ENCODE results near the gene FERMT2. TPM values are rescaled to one million over a fixed set of nuclear protein-coding genes. Genes with fewer than 3 reads are reported as not detected.

Gene FERMT2
- polyA plus RNA-seq, 2 of the 4 experiments (the other 2 are of a cell fraction): 42.9 to 102 TPM

DNA sequence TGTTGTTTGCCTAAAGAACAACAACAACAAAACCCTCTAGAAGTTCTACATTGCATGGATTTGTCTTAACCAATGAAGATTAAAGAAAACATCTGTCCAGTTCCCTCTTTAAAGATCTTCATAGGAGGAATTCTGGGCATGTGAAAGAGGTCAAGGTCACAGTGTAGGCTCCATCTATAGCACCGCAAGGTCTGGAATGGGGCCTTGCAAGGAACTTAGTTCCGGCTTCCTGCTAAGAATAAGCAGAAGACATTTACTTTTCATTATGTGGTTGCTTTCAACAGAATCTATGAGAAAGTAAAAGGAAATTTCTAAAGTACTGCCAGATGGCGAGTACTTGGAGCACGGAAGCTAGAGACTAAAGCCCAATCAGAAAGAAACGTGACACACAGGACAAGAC, 102.2 kb downstream of the FERMT2 start:
- TF ChIP-seq ZC3H11A (IDR thresholded peaks at IDR 0.05): no peak
- no peak for TF ChIP-seq HDAC2 (IDR thresholded peaks at IDR 0.05)
- TF ChIP-seq JUN (IDR thresholded peaks at IDR 0.05): no peak
- TF ChIP-seq, protein P1, sequence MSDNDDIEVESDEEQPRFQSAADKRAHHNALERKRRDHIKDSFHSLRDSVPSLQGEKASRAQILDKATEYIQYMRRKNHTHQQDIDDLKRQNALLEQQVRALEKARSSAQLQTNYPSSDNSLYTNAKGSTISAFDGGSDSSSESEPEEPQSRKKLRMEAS (IDR thresholded peaks at IDR 0.05): no peak
- TF ChIP-seq SMC3 (IDR thresholded peaks at IDR 0.05): no peak
- no peak for TF ChIP-seq CBX2 (IDR thresholded peaks at IDR 0.05; ENCODE audit: borderline replicate concordance, low read depth)
- TF ChIP-seq, protein P2, sequence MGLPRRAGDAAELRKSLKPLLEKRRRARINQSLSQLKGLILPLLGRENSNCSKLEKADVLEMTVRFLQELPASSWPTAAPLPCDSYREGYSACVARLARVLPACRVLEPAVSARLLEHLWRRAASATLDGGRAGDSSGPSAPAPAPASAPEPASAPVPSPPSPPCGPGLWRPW (IDR thresholded peaks at IDR 0.05): no peak
- no peak for TF ChIP-seq MYC (IDR thresholded peaks at IDR 0.05; ENCODE audit: borderline replicate concordance, low read length)
- no peak for TF ChIP-seq FOXS1 (CRISPR knock-in tag; IDR thresholded peaks at IDR 0.05)
- no peak for TF ChIP-seq NFE2L2 (conservative IDR thresholded peaks at IDR 0.05; ENCODE audit: low read length)
- TF ChIP-seq, protein P3, sequence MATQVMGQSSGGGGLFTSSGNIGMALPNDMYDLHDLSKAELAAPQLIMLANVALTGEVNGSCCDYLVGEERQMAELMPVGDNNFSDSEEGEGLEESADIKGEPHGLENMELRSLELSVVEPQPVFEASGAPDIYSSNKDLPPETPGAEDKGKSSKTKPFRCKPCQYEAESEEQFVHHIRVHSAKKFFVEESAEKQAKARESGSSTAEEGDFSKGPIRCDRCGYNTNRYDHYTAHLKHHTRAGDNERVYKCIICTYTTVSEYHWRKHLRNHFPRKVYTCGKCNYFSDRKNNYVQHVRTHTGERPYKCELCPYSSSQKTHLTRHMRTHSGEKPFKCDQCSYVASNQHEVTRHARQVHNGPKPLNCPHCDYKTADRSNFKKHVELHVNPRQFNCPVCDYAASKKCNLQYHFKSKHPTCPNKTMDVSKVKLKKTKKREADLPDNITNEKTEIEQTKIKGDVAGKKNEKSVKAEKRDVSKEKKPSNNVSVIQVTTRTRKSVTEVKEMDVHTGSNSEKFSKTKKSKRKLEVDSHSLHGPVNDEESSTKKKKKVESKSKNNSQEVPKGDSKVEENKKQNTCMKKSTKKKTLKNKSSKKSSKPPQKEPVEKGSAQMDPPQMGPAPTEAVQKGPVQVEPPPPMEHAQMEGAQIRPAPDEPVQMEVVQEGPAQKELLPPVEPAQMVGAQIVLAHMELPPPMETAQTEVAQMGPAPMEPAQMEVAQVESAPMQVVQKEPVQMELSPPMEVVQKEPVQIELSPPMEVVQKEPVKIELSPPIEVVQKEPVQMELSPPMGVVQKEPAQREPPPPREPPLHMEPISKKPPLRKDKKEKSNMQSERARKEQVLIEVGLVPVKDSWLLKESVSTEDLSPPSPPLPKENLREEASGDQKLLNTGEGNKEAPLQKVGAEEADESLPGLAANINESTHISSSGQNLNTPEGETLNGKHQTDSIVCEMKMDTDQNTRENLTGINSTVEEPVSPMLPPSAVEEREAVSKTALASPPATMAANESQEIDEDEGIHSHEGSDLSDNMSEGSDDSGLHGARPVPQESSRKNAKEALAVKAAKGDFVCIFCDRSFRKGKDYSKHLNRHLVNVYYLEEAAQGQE (IDR thresholded peaks at IDR 0.05): no peak
- TF ChIP-seq CBX8 (IDR thresholded peaks at IDR 0.05): no peak
- TF ChIP-seq HEYL (CRISPR knock-in tag; IDR thresholded peaks at IDR 0.05): no peak
- ATAC-seq: no peak
- POLR2A ChIA-PET: no interaction called here
- CTCF ChIA-PET: interaction anchor here (0.7 to 0.8 kb wide), 2 partner anchors 8 to 25 kb away, joined by 3 to 6 read pairs; no protein-coding TSS in a partner anchor
- FAIRE-seq: no peak
- no peak for DNase-seq (ENCODE audit: low read depth in 1 of 2, low spot score in 1 of 2)
- Histone ChIP-seq H3K4me1 (peaks cover 7% of the 10 kb centered on the region; the same call in 2 of the 3 replicates), H3K4me3 (no peak overlapping the region), H3K4me2 (no peak overlapping the region), H3K27ac (no peak overlapping the region), H3K9me3 (no peaks in the 10 kb centered on the region)
- WGBS (ENCODE audit: missing lambda C conversion rate): 97% methylated on average over 5 of the region's 5 CpGs

DNA sequence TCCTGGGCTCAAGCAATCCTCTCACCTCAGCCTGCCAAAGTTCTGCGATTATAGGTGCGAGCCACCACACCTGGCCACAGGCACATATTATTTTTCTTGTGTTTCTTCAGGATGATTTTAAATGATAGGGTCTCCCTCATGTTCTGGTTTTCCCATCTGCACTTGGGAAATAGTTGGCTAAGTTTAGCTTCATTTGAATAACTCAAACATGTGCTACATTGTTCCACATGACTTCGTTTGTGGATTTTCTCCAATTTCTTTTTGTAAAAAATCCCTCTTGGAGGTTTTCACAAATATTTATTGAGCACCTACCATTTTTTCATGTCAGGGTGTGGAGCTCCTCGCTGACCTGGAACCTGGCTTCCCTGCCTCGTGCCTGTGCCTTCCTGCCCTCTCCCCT, 104.3 kb downstream of the FERMT2 start:
- H3K4me2 ChIP-seq: no peak overlapping the region
- POLR2A ChIA-PET: interaction anchor here (1.1 kb wide), 1 partner anchor 21 kb away, joined by 3 read pairs; no protein-coding TSS in a partner anchor
- H3K9me3 ChIP-seq: no peaks in the 10 kb centered on the region

More for the DNA sequence above, 104.3 kb downstream of the FERMT2 start:
- no peak overlapping the region for H3K4me3 ChIP-seq
- DNase-seq (ENCODE audit: low read depth in 1 of 2, low spot score in 1 of 2) (no peak), ATAC-seq (no peak), FAIRE-seq (no peak)
- TF ChIP-seq EHF (CRISPR knock-in tag; IDR thresholded peaks at IDR 0.05): no peak
- no peak for TF ChIP-seq RNF2 (IDR thresholded peaks at IDR 0.05; ENCODE audit: borderline replicate concordance, low read depth)
- no peak for TF ChIP-seq CBX8 (IDR thresholded peaks at IDR 0.05)
- TF ChIP-seq TP53 (CRISPR knock-in tag; IDR thresholded peaks at IDR 0.05): no peak
- TF ChIP-seq GATA3 (IDR thresholded peaks at IDR 0.05; ENCODE audit: borderline replicate concordance): no peak
- TF ChIP-seq, protein P4, sequence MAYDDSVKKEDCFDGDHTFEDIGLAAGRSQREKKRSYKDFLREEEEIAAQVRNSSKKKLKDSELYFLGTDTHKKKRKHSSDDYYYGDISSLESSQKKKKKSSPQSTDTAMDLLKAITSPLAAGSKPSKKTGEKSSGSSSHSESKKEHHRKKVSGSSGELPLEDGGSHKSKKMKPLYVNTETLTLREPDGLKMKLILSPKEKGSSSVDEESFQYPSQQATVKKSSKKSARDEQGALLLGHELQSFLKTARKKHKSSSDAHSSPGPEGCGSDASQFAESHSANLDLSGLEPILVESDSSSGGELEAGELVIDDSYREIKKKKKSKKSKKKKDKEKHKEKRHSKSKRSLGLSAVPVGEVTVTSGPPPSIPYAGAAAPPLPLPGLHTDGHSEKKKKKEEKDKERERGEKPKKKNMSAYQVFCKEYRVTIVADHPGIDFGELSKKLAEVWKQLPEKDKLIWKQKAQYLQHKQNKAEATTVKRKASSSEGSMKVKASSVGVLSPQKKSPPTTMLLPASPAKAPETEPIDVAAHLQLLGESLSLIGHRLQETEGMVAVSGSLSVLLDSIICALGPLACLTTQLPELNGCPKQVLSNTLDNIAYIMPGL (CRISPR knock-in tag; IDR thresholded peaks at IDR 0.05; ENCODE audit: borderline replicate concordance): no peak
- TF ChIP-seq PHF8 (IDR thresholded peaks at IDR 0.05; ENCODE audit: borderline replicate concordance, low read depth): no peak
- no peak for TF ChIP-seq ZSCAN20 (CRISPR knock-in tag; IDR thresholded peaks at IDR 0.05)
- TF ChIP-seq RFX5 (IDR thresholded peaks at IDR 0.05): no peak
- TF ChIP-seq MAFK (IDR thresholded peaks at IDR 0.05; ENCODE audit: partially characterized antibody): no peak
- no peak for TF ChIP-seq ZFP36 (IDR thresholded peaks at IDR 0.05; ENCODE audit: borderline replicate concordance, partially characterized antibody)
- no peak for TF ChIP-seq MYC (IDR thresholded peaks at IDR 0.05; ENCODE audit: borderline replicate concordance, low read length)
- no peak for TF ChIP-seq ZC3H11A (IDR thresholded peaks at IDR 0.05)
- no peak overlapping the region for H3K27ac ChIP-seq
- WGBS (ENCODE audit: missing lambda C conversion rate): 78% methylated on average over 5 of the region's 5 CpGs
- H3K4me1 ChIP-seq: peaks cover 1% of the 10 kb centered on the region
- CTCF ChIA-PET: interaction anchor here (1.2 to 1.7 kb wide), 3 partner anchors 17 to 207 kb away, joined by 4 read pairs; no protein-coding TSS in a partner anchor
